Stimulated activated naive CD8-positive, alpha-beta T cell treated with anti-CD3 and anti-CD28 coated beads, Interleukin-15, Interleukin-2, amounts not matched to agents 100 U/mL and 50 U/mL, for 24 hours (primary cell): Measurements from ENCODE around the gene DNAAF9.
A peak's percentile ranks its signal among the peaks of the same experiment; 100 is the strongest.
"Not testable (repeated sequence)": the region's sequence is repeated elsewhere in the genome, so short reads cannot be mapped to it uniquely, and the experiment has no call there.

Source experiments
- ATAC-seq: fragments of 150-1000 bp; cut with Tn5 transposase; one replicate; pipeline ENCODE4 v1.10.0; 2021
- DNase-seq: peaks from one replicate; pipeline ENCODE4 v3.0.0; 2021

DNAAF9 gene

GRCh38 chr20:3407040-3407770, at the start of gene DNAAF9:
DNAAF9 (minus strand) TSS chr20:3407669; CDS start chr20:3407557, 112 bp downstream.
- ATAC-seq (peak; percentile 58), DNase-seq (peak; percentile 67)

GRCh38 chr20:3456648-3457047, 49.2 kb upstream of the DNAAF9 start:
- DNase-seq: no peak
- ATAC-seq: no peak

GRCh38 chr20:3454831-3455230, 47.4 kb upstream of the DNAAF9 start:
- DNase-seq (no peak), ATAC-seq (no peak)

GRCh38 chr20:3452690-3453089, 45.2 kb upstream of the DNAAF9 start:
- no peak for ATAC-seq
- no peak for DNase-seq

GRCh38 chr20:3452136-3452535, 44.7 kb upstream of the DNAAF9 start:
- ATAC-seq: no peak

GRCh38 chr20:3449319-3449718, 41.9 kb upstream of the DNAAF9 start:
- ATAC-seq (no peak), DNase-seq (no peak)

More at GRCh38 chr20:3452136-3452535, 44.7 kb upstream of the DNAAF9 start:
- no peak for DNase-seq

- DNase-seq (no peak), ATAC-seq (no peak)
Measured at GRCh38 chr20:3447321-3447720, 39.9 kb upstream of the DNAAF9 start.

GRCh38 chr20:3446779-3447178, 39.3 kb upstream of the DNAAF9 start:
- DNase-seq (no peak), ATAC-seq (no peak)

- no peak for ATAC-seq
- no peak for DNase-seq
Measured at GRCh38 chr20:3436864-3437574, 29.6 kb upstream of the DNAAF9 start.

- DNase-seq (no peak), ATAC-seq (no peak)
Measured at GRCh38 chr20:3434232-3434631, 26.8 kb upstream of the DNAAF9 start.

- DNase-seq (no peak), ATAC-seq (no peak)
Measured at GRCh38 chr20:3433744-3434143, 26.3 kb upstream of the DNAAF9 start.

GRCh38 chr20:3432844-3433243, 25.4 kb upstream of the DNAAF9 start:
- no peak for DNase-seq
- no peak for ATAC-seq

- no peak for DNase-seq
Measured at GRCh38 chr20:3431109-3431508, 23.6 kb upstream of the DNAAF9 start.

GRCh38 chr20:3430376-3431069, 23.1 kb upstream of the DNAAF9 start:
- ATAC-seq: no peak
- DNase-seq: no peak

More at GRCh38 chr20:3431109-3431508, 23.6 kb upstream of the DNAAF9 start:
- no peak for ATAC-seq

- ATAC-seq, DNase-seq: not testable (repeated sequence)
Measured at GRCh38 chr20:3426766-3427165, 19.3 kb upstream of the DNAAF9 start.

GRCh38 chr20:3423126-3423525, 15.7 kb upstream of the DNAAF9 start:
- ATAC-seq (no peak), DNase-seq (no peak)

GRCh38 chr20:3421985-3422384, 14.5 kb upstream of the DNAAF9 start:
- no peak for ATAC-seq
- DNase-seq: no peak

GRCh38 chr20:3420211-3420707, 12.8 kb upstream of the DNAAF9 start:
- DNase-seq: peak; percentile 48
- peak; percentile 100 for ATAC-seq

- DNase-seq, ATAC-seq: not testable (repeated sequence)
Measured at GRCh38 chr20:3418161-3418560, 10.7 kb upstream of the DNAAF9 start.

GRCh38 chr20:3414122-3414521, 6.7 kb upstream of the DNAAF9 start:
- no peak for ATAC-seq
- no peak for DNase-seq

- DNase-seq: no peak
- ATAC-seq: no peak
Measured at GRCh38 chr20:3413393-3413889, 6.0 kb upstream of the DNAAF9 start.

- DNase-seq: no peak
- no peak for ATAC-seq
Measured at GRCh38 chr20:3412600-3413392, 5.3 kb upstream of the DNAAF9 start.
